ENCODE measurements around the gene INAFM2. TPM values are rescaled to one million over a fixed set of nuclear protein-coding genes. Genes with fewer than 3 reads are reported as not detected.

The INAFM2 gene
- total RNA-seq = 8.9 and 9.2 TPM in 2 replicates
- 8.2 and 11.0 TPM in 2 replicates for polyA plus RNA-seq
- 12.0 and 13.1 TPM in 2 replicates for polyA plus RNA-seq (2012)
- 1.0 and 4.3 TPM in 2 replicates for polyA minus RNA-seq (ENCODE audit: low replicate concordance)

DNA sequence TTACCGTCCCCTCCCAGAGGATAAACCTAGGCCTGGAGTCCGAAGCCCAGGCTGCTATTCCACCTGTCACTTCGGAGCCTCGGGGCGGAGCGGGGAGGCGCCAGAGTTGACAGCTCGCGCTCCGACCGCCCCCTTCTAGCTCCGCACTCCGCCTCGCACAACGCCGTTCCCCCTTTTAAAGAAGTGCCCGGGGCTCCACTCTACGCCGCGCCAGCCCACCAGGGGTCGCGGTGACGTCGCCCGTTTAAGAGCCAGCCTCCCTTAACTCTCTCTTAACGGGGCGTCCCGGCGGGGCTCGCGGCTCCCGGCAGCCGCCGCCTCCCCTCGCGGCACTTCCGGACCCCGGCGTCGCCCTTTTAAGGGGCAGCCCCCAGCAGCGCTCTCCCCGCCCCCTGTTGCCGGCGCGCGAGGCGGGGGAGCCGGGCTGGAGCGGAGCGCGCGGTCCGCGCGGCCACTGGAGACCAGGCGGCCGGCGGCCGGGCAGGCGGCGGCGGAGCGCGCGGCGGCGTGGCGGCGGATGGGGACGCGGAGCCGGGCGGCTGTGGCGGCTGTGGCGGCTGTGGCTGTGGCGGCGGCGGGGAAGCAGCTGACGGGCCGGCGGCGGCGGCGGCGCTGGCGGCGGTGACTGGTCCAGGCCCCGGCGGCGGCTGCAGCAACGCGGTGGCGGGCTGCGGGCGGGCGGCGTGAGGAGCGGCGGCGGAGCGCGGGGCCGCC lies at the start of gene INAFM2:
INAFM2 (plus strand) TSS at position 454 of the 714 bp plus-strand sequence. CDS start 364 bp downstream, outside the sequence.
- peak; percentile 91 to 94 for DNase-seq (ENCODE audit: low read depth in 2 of 2)
- no peaks in the 10 kb centered on the region for H3K9me3 ChIP-seq (ENCODE audit: control insufficient read depth, insufficient read depth, low read depth, low read length)
- no peaks in the 10 kb centered on the region for H3K27me3 ChIP-seq (ENCODE audit: control insufficient read depth, insufficient read depth, low read length)
- H3K4me3 ChIP-seq (replicated peaks in 1 of 4; ENCODE audit: control extremely low read depth in 1 of 4, insufficient read depth in 1 of 4, low read depth in 3 of 4, low read length in 4 of 4) = peak within 1 kb of the TSS; percentile 55 to 66 (median 61)
- H3K9ac ChIP-seq (ENCODE audit: insufficient read depth, low read length) = peak within 1 kb of the TSS; percentile 68
- H3K4me1 ChIP-seq (ENCODE audit: control insufficient read depth, extremely low read depth, insufficient read depth, low read length) = peaks cover 12% of the 10 kb centered on the region
- no peak within 1 kb of the TSS for H3K27ac ChIP-seq (ENCODE audit: insufficient read depth, low read length)
- H4K20me1 ChIP-seq (ENCODE audit: control insufficient read depth, extremely low read depth, insufficient read depth, low read length) = no peaks in the 10 kb centered on the region
- no peaks in the 10 kb centered on the region for H3K36me3 ChIP-seq (ENCODE audit: control insufficient read depth, insufficient read depth, low read length)
- H3K79me2 ChIP-seq (ENCODE audit: control insufficient read depth, insufficient read depth, low read length) = peaks cover 4% of the 10 kb centered on the region
- TF ChIP-seq, protein P1, sequence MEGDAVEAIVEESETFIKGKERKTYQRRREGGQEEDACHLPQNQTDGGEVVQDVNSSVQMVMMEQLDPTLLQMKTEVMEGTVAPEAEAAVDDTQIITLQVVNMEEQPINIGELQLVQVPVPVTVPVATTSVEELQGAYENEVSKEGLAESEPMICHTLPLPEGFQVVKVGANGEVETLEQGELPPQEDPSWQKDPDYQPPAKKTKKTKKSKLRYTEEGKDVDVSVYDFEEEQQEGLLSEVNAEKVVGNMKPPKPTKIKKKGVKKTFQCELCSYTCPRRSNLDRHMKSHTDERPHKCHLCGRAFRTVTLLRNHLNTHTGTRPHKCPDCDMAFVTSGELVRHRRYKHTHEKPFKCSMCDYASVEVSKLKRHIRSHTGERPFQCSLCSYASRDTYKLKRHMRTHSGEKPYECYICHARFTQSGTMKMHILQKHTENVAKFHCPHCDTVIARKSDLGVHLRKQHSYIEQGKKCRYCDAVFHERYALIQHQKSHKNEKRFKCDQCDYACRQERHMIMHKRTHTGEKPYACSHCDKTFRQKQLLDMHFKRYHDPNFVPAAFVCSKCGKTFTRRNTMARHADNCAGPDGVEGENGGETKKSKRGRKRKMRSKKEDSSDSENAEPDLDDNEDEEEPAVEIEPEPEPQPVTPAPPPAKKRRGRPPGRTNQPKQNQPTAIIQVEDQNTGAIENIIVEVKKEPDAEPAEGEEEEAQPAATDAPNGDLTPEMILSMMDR (conservative IDR thresholded peaks at IDR 0.05 in 1 of 2, IDR thresholded peaks at IDR 0.05 in 1 of 2; ENCODE audit: low read depth in 1 of 2, low read length in 2 of 2) = peak; percentile 46 to 52
- TF ChIP-seq EZH2 (IDR thresholded peaks at IDR 0.05; ENCODE audit: low read length, missing control alignments) = no peak
- no peak within 1 kb of the TSS for H2AFZ ChIP-seq (ENCODE audit: low read length)
- peak within 1 kb of the TSS; percentile 87 for H3K4me2 ChIP-seq (ENCODE audit: extremely low read depth, insufficient read depth, low read length)

DNA sequence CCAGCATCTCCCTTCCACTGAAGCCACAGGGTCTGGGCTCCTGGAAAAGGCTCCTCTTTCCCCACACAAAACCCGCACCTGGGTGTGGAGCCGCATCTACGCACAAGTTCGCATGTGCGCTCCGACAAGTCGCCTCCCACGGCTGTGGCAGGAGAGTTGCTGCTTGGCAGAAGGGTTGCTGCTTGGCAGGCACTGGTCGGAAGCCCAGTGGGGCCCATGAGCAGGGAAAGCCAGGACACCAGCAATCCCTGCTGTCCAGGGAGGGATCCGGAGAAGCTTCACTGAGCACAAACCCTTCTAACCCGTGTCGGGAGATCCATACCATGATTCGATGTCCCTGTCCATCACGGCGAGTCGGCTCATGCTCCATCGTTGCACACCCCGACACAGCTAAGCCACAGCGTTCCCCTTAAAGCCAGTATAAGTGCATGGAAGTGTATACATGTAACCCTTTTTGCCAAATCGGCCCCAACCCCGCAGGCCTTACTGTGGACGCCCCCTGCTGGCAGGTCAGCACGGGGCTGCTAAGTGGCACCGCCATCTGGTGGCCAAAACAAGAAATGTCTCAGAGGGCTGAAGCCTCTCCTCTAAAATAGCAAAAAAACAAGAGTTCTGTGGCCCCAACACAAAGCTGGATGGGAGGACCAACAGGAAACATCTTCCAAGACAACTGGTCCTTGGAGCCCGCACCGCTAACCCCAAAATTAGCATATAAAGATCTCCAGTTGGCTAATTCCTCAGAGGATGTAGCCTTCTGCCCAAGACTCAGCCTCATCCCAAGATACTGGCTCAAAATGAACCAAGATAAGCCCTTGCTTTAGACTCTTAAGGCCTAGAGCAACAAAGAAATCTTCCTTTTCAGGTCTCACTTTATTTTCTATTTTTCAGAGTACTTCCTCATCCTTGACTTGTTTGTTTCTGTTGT lies 48.9 kb upstream of the INAFM2 start:
- DNase-seq (ENCODE audit: low read depth in 2 of 2) = peak; percentile 64 to 87
- no peak overlapping the region for H3K9ac ChIP-seq (ENCODE audit: insufficient read depth, low read length)
- no peaks in the 10 kb centered on the region for H3K79me2 ChIP-seq (ENCODE audit: control insufficient read depth, insufficient read depth, low read length)
- no peaks in the 10 kb centered on the region for H3K9me3 ChIP-seq (ENCODE audit: control insufficient read depth, insufficient read depth, low read depth, low read length)
- H3K4me2 ChIP-seq (ENCODE audit: extremely low read depth, insufficient read depth, low read length) = no peak overlapping the region
- H2AFZ ChIP-seq (ENCODE audit: low read length) = peak overlapping the region; percentile 11
- no peak overlapping the region for H3K27ac ChIP-seq (ENCODE audit: insufficient read depth, low read length)
- H3K4me3 ChIP-seq (replicated peaks in 1 of 4; ENCODE audit: control extremely low read depth in 1 of 4, insufficient read depth in 1 of 4, low read depth in 3 of 4, low read length in 4 of 4) = no peak overlapping the region
- H3K27me3 ChIP-seq (ENCODE audit: control insufficient read depth, insufficient read depth, low read length) = peaks cover 15% of the 10 kb centered on the region
- no peaks in the 10 kb centered on the region for H3K36me3 ChIP-seq (ENCODE audit: control insufficient read depth, insufficient read depth, low read length)
- H4K20me1 ChIP-seq (ENCODE audit: control insufficient read depth, extremely low read depth, insufficient read depth, low read length) = no peaks in the 10 kb centered on the region
- no peak for TF ChIP-seq EZH2 (IDR thresholded peaks at IDR 0.05; ENCODE audit: low read length, missing control alignments)
- TF ChIP-seq, protein P1 (conservative IDR thresholded peaks at IDR 0.05 in 1 of 2, IDR thresholded peaks at IDR 0.05 in 1 of 2; ENCODE audit: low read depth in 1 of 2, low read length in 2 of 2) = peak; percentile 100
- peaks cover 2% of the 10 kb centered on the region for H3K4me1 ChIP-seq (ENCODE audit: control insufficient read depth, extremely low read depth, insufficient read depth, low read length)

DNA sequence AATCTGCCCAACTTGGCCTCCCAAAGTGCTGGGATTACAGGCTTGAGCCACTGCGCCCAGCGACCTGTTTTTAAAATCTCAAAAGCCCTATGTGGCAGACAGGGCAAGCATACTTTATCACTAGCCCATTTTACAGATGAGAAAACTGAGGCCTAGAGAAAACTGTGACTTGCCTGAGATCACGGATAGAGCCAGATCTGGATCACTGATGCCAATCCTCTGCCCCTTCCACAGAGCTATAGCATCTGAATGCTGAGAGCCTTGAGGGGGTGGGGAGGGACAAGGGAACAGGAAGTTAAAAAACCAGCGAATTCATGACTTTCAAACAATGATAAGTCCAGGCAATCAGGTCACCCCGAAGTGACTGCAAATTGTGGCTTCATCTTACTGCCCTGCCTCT lies 48.0 kb upstream of the INAFM2 start:
- peaks cover 18% of the 10 kb centered on the region for H3K27me3 ChIP-seq (ENCODE audit: control insufficient read depth, insufficient read depth, low read length)
- no peaks in the 10 kb centered on the region for H3K36me3 ChIP-seq (ENCODE audit: control insufficient read depth, insufficient read depth, low read length)
- no peak overlapping the region for H3K9ac ChIP-seq (ENCODE audit: insufficient read depth, low read length)
- no peak overlapping the region for H2AFZ ChIP-seq (ENCODE audit: low read length)
- TF ChIP-seq EZH2 (IDR thresholded peaks at IDR 0.05; ENCODE audit: low read length, missing control alignments) = no peak
- TF ChIP-seq, protein P1 (conservative IDR thresholded peaks at IDR 0.05 in 1 of 2, IDR thresholded peaks at IDR 0.05 in 1 of 2; ENCODE audit: low read depth in 1 of 2, low read length in 2 of 2) = no peak
- H3K4me1 ChIP-seq (ENCODE audit: control insufficient read depth, extremely low read depth, insufficient read depth, low read length) = peaks cover 2% of the 10 kb centered on the region
- no peak for DNase-seq (ENCODE audit: low read depth in 2 of 2)
- H3K79me2 ChIP-seq (ENCODE audit: control insufficient read depth, insufficient read depth, low read length) = no peaks in the 10 kb centered on the region
- no peak overlapping the region for H3K4me2 ChIP-seq (ENCODE audit: extremely low read depth, insufficient read depth, low read length)
- no peaks in the 10 kb centered on the region for H3K9me3 ChIP-seq (ENCODE audit: control insufficient read depth, insufficient read depth, low read depth, low read length)
- H3K27ac ChIP-seq (ENCODE audit: insufficient read depth, low read length) = no peak overlapping the region
- no peak overlapping the region for H3K4me3 ChIP-seq (replicated peaks in 1 of 4; ENCODE audit: control extremely low read depth in 1 of 4, insufficient read depth in 1 of 4, low read depth in 3 of 4, low read length in 4 of 4)
- H4K20me1 ChIP-seq (ENCODE audit: control insufficient read depth, extremely low read depth, insufficient read depth, low read length) = no peaks in the 10 kb centered on the region
